Spleen (tissue), 7 donors: Measurements from ENCODE around the gene PHACTR1.

Experiments used
- POLR2A ChIP-seq, 3 donors: fragments of 450-650 bp; IDR thresholded peaks; one replicate each; pipeline ENCODE4 v1.5.1; 2017; ENCODE audit warnings: antibody characterized with exemption in 3 of 3, mild to moderate bottlenecking in 1 of 3
- POLR2AphosphoS5 ChIP-seq, 3 donors: sonication (generic); formaldehyde crosslinking; IDR thresholded peaks; one replicate each; pipeline ENCODE4 v1.5.1; 2017; ENCODE audit warnings: antibody characterized with exemption in 3 of 3
- TF ChIP-seq, protein P1 (sequence below), 11 experiments: fragments of 200-600 bp in 7 of 11; fragments of 450-650 bp in 4 of 11; sonication (generic) in 4 of 11; IDR thresholded peaks in 8 of 11; conservative IDR thresholded peaks in 3 of 11; 1 replicate in 7 of 11; 2 replicates in 4 of 11; pipeline versions ENCODE4 v1.4.0 to v1.8.0; 2016 to 2021; ENCODE audit warnings: antibody characterized with exemption in 11 of 11, inconsistent platforms in 4 of 11, mild to moderate bottlenecking in 1 of 11
- donor health status: DM: no; HTN: no; CAD: no; lungs with moderate emphysema.
- donor health status: DM: no; HTN: no; CAD: no.
- donor health status: DM: no; HTN: no; CAD: no.

DNA sequence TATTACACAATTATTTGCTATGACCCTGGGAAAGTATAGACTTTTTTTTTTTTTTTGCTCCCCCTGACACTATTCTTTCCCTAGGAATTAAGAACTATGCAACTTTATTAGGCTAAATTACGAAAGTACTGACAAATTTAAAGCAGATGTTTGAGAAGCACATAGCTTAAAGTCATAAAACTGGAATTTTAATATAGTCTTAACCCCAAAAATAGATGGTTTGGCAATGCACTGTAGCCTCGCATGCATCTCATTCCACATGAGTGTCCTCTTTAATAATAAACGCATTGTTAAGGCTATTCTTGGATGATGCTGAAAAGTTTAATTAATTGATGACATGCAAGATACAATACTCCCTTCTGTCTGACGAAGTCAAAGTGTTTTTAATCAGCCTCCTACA lies 562.4 kb downstream of the PHACTR1 start:
- TF ChIP-seq, protein P1, sequence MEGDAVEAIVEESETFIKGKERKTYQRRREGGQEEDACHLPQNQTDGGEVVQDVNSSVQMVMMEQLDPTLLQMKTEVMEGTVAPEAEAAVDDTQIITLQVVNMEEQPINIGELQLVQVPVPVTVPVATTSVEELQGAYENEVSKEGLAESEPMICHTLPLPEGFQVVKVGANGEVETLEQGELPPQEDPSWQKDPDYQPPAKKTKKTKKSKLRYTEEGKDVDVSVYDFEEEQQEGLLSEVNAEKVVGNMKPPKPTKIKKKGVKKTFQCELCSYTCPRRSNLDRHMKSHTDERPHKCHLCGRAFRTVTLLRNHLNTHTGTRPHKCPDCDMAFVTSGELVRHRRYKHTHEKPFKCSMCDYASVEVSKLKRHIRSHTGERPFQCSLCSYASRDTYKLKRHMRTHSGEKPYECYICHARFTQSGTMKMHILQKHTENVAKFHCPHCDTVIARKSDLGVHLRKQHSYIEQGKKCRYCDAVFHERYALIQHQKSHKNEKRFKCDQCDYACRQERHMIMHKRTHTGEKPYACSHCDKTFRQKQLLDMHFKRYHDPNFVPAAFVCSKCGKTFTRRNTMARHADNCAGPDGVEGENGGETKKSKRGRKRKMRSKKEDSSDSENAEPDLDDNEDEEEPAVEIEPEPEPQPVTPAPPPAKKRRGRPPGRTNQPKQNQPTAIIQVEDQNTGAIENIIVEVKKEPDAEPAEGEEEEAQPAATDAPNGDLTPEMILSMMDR (IDR thresholded peaks at IDR 0.05 in 8 of 11, conservative IDR thresholded peaks at IDR 0.05 in 3 of 11): no peak
- no peak for TF ChIP-seq POLR2AphosphoS5 (IDR thresholded peaks at IDR 0.05)
- TF ChIP-seq POLR2A (IDR thresholded peaks at IDR 0.05): no peak
